Non-pigmented ciliary epithelial cell (primary cell): ENCODE data around the gene RBP5.

Source experiments
- DNase-seq: peaks from one replicate; pipeline ENCODE4 v3.0.0-alpha.2; 2010; ENCODE audit warnings: low read depth

RBP5 gene

DNA sequence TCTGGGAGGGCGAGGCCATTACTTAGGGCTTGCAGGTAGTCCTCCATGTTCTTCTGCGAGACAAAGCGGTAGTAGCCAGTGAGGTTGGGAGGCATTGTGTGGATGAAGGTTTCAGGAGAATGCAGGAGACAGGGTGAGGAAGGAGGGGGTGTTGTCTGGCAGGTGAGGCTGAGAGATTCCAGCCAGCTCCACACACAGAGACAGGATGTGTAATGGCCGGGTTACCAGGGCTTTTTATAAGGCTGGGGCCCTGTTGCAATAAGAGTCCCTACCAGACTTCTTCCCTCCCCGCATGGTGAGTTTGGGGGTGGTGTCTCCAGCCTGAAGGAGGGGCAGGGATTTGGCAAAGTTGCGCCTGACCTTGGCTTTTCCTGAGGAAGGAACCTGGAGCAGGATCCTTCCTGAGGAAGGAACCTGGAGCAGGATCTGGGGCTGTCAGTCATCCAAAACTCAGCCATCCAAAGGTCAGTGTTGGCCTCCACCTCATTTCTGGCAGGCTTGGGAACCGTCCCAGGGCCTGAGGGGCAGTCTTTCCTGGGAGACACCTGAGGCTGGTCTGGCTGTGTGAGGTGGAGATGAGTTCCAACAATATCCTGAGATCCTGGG, at the start of gene RBP5:
Gene RBP5, minus strand, starts transcription at position 209 of the 606 bp plus-strand sequence. Its CDS starts 114 bp downstream, at position 95.
- no peak for DNase-seq

- no peak for DNase-seq
Observed at GRCh38 chr12:7178481-7178880, 49.8 kb upstream of the RBP5 start.

GRCh38 chr12:7176595-7176994, 47.9 kb upstream of the RBP5 start:
- DNase-seq, result no peak

DNA sequence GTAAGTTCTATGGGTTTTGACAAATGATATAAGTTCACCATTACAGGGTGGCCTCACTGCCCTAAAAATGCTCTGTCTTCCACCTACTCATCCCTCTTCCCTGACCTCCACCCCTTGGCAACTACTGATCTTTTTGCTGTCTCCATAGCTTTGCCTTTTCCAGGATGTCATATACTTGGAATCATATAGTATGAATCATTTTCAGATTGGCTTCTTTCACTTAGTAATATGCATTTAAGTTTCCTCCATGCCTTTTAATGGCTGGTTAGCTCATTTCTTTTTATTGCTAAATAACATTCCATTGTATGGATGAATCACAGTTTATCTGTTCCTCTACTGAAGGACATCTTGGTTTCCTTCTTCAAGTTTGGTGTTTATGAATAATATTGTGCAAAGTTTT, 46.8 kb upstream of the RBP5 start:
- no peak for DNase-seq

- DNase-seq, result no peak
Observed at GRCh38 chr12:7171854-7172253, 43.2 kb upstream of the RBP5 start.

GRCh38 chr12:7169951-7170350, 41.3 kb upstream of the RBP5 start:
- DNase-seq, result no peak

DNA sequence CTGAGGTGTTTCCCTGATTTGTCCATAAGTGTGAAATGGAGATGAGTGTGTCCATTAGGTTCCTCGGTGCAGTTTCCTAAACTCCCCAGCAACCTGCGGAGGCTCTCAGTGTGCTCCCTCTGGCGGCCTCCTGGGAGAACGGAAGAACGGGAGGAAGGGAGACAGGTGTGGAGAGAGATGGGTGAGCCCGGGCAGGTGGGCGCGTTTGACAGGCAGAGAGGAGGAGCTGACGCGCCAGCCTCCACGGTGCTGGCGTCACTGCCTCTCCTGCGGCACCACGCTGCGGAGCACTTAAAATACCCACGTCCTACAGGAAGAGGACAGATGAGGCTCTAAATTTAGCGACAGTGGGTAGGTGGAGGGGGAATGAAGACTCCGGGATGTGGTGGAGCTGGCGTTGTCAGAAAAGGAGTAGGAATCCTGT, 34.0 kb upstream of the RBP5 start:
- no peak for DNase-seq

DNA sequence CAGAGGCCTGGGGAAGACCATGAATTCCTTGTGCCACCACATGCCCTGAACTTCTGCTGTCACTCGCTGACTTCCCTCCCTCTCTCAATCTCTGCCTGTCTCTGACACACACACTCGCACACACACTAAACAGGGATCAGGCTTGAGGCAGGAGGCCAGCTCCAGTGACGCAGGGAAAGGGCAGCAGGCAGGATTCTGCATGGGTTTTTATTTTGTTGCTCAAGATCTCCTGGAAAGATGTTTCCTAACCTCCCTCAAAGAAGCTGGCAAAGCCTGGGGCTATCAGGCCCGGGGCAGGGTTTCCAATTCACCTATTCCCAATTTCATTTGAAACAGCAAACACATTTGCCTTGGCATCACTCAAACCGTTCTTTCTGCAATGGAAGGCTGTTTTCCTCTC, 33.1 kb upstream of the RBP5 start:
- no peak for DNase-seq

DNA sequence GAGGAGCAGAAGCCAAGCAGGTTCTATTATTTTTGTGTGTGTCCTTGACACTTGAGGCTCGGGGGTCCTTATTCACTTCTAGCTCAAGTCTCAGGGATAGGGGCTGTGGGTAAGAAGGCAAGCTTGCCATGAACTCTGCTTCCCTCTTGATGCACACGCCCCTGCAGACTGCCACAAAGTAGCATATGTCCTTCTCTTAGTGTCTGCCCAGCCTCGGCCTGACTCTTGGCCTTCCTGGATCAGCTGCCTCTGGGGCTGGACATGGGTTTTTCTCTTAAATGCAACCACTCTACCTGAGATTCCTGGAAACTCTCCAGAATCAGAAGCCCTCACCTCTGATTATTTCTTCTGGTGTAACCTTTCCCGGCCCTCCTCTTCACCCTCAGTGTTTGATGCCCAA, 32.6 kb upstream of the RBP5 start:
- DNase-seq, result no peak

DNA sequence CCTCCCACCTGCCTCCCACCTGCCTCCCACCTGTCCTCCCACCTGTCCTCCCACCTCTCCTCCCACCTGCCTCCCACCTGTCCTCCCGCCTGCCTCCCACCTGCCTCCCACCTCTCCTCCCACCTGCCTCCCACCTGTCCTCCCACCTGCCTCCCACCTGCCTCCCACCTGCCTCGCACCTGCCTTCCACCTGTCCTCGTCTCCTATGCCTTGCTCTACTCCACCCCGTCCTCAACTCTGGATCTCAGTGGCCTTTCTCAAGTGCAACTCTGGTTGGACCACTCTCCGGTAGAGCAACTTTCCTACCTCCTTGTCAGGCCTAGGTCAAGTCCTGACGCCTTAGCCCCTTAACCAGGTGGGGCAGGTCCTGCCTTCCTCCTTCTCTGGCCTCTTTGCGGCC, 31.5 kb upstream of the RBP5 start:
- no peak for DNase-seq

DNA sequence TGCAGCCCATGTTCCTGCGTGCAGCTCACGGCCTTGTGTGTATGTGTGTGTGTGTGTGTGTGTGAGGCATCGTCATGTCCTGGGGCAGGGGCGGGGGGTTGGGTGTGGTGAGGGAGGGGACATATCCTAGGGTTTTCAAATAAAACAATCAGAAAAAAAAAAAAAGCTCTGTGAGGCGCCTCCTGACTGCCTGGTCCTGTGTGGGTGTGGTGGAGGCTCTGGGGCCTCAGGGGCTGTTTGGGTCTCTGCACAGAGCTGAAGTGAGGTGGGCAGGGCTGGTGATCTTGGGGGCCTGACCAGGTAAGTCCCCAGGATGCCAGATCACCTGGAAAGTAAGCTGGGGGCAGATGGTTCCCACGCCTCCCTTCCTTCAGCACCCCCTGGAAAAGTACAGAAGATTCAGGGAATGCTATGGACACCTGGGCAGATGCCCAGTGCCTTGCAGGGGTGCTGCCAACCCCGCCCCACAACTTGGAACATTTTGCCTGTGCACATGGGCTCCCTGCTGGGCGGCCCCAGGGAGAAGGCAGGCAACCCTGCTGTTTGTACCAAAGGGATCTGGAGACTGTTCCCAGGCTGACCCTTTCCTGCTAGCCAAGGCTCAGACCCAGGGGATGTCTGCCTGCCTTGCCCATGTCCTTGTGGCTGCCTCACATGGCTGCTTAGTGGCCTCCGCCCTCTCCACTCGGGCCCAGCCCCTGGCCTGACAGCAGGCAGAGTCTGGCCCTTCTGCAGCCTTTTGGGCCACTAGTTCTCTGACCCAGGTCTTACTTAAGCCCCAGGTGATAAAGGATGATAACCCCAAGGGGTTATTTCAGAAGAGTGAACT, 30.3 kb upstream of the RBP5 start:
- no peak for DNase-seq

- no peak for DNase-seq
Observed at GRCh38 chr12:7157391-7157790, 28.7 kb upstream of the RBP5 start.

DNA sequence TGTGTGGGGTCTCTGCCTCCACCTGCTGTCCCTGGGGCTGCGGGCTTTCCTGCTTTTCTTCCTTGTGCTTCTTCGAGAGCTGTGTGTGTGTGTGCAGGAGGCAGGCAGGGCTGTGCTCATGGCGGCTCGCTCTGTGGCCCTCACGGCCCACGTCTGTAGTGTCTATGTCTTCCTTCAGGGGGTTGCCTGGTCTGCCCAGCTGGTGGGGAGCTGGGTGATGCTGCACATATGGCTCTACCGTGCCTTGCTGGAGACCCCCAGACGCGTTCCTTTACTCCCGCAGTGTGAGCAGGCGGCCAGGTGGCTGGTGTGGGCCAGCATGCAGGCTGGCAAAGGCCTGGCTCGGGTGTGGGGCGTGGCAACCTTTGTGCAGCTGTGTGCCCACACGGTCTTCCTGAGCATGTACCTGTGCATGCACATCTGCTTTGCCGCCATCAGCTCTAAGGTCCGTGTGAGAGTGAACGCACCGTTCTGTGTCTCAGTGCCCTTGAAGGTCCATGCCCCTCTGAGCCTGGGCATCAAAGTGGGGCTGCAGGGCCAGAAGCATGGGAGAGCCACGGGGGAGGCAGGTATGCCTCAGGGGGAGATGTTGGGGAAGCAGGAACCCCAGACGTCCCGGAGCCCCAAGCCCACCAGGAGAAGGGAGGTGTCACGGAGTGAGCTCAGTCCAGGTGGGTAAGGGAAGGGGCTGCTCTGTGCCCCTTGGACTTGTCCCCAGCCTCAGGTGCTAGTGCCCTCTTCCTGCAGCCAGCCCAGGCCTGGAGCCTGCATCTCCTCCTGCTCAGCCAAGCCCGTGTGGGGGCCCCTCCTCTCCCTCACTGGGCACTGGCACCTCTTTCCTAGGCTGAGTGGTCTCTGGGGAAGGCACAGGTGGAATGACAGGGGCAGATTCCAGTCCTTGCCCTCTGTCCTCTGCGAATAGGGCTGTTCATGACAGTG, 27.8 kb upstream of the RBP5 start:
- no peak for DNase-seq

- no peak for DNase-seq
Observed at GRCh38 chr12:7155471-7156034, 26.9 kb upstream of the RBP5 start.

GRCh38 chr12:7154901-7155470, 26.3 kb upstream of the RBP5 start:
- no peak for DNase-seq

GRCh38 chr12:7154042-7154441, 25.4 kb upstream of the RBP5 start:
- DNase-seq, result no peak

- no peak for DNase-seq
Observed at GRCh38 chr12:7152818-7153217, 24.1 kb upstream of the RBP5 start.

DNA sequence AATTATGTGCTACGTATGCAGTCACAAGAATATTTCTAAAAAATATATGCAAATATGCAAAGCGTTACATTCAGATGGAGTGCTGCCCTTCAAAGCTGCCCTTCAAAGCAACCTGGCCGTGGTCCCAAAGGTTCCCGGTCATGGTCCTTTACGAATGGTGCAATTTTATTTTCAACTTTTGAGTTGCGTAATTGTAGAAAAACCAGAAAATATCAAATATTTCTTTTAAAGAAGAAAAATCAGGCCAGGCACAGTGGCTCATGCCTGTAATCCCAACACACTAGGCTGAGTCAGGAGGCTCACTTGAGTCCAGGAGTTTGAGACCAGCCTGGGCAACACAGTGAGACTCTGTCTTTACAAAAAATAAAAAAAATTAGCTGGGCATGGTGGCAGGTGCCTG, 22.8 kb upstream of the RBP5 start:
- no peak for DNase-seq

- DNase-seq, result no peak
Observed at GRCh38 chr12:7150841-7151240, 22.2 kb upstream of the RBP5 start.

DNA sequence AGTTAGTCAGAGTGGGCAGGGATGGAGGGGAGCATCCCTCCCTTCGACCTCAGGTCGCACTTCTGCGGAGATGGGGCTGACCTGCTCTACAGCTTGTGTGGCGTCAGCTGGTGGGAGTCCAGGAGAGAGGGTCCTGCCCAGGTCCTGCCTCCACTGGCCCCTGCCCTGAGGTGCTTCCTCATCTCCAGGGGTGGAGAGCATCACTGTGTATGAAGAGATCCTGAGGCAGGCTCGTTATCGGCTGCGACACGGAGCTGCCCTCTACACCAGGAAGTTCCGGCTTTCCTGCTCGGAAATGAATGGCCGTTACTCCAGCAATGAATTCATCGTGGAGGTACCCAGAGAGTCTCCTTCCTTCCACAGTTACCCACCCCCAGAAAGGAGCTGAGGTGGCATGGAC, 21.7 kb upstream of the RBP5 start:
- DNase-seq, result no peak

DNA sequence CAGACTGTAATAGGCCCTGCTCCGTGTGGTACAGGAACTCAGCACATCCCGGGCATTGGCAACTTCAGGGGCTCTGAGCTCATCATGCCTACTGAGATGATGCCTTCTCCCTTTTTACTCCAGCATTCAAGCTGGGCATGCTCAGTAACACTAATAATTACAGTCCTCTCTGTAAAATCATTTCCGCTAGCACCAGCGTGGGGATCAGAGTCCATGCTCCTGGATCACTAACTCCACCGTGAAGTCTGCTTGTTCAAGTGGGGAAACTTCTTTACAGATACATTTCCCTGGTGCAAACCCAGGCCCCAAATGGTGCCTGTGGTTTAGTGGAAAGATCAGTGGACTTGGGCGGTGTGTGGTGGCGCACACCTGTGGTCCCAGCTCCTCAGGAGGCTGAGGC, 18.2 kb upstream of the RBP5 start:
- no peak for DNase-seq

DNA sequence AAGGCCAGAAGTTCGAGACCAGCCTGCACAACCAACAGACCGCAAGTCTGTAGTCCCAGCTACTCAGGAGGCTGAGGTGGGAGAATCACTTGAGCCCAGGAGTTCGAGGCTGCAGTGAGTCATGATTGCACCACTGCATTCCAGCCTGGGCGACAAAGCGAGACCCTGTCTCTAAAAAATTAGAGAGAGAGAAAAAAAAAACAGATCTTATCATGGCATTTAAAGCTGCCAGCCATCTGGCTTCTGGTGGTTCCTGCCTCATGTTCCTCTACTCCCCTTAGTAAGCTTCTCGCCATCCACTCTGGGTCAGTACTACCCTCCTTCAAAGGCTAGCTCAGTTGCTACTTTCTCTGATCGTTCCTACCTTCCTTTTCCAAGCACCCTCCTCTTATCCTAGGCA, 17.5 kb upstream of the RBP5 start:
- no peak for DNase-seq
